ENCODE data around the gene ZIC2.

ZIC2 gene

DNA sequence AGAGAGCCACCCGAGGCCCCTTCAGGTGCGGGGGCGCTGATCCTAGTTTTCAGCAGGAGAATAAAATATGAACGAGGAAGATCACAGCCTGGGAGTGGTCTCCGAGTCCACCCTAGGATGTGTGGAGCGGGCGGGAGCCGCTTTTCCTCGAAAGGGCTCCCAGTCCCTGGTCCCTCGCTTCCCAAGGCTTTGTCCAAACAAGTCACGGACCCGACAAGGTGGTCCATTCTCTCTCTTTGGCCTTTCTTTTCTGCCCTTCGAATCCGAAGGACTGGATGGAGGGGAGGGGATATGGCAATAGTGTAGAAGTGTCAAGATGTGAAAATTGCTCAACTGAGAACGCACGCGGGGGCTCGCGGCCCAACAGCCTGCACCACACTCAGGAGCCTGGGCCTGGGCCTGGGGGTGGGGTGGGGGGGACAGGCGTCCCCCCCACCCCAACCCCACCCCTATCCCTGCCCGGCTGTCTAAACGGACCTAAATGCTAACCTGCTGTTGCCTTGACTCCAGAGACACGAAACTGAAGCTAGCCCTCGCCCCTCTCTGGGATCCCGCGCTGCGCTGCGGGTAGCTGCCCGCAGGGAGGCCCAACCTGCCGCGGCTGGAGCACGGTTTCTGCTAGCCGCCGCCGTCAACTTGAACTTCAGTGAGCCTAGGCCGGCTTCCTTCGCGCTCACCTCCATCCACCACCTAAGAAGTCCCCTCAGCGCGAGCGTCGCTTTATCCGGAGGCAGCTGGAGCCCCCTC, 7.1 kb downstream of the ZIC2 start:
- DNase-seq = no peak

DNA sequence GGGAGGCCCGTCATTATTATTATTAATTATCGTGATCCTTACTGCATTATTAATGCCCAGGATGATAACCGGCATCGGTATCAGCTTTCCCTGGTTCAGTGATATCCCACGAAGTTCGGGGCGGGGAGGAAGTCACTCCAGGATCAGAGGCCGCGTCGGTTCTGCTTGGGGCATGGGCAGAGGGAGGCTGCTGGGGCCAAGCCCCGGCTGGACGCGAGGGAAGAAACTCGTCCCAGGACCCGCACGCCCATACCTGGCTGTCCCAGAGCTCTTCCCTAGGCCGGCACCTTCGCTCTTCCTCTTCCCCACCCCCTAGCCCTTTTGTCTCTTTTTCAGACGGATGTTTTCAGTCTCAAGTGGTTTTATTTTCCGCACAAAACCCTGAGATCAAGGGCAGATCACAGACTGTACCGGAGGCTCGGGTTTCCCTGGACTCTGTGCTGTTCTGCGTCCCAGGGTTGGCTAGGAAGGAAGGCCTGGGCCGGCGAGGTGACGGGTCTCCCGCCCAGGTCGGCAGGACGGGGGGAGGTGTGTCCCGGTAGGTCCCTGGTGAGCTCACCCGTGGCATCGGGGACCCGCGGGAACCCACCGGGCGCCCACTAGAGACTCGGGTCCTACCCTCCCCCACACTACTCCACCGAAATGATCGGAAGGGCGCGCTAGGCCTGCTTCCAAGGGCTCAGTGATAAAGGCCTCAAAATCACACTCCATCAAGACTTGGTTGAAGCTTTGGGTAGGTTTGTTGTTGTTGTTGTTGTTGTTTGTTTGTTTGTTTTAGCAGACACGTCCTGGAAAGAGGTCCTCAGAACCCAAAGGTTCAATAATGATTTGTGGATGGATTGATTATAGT, 7.9 kb downstream of the ZIC2 start:
- no peak for DNase-seq

DNA sequence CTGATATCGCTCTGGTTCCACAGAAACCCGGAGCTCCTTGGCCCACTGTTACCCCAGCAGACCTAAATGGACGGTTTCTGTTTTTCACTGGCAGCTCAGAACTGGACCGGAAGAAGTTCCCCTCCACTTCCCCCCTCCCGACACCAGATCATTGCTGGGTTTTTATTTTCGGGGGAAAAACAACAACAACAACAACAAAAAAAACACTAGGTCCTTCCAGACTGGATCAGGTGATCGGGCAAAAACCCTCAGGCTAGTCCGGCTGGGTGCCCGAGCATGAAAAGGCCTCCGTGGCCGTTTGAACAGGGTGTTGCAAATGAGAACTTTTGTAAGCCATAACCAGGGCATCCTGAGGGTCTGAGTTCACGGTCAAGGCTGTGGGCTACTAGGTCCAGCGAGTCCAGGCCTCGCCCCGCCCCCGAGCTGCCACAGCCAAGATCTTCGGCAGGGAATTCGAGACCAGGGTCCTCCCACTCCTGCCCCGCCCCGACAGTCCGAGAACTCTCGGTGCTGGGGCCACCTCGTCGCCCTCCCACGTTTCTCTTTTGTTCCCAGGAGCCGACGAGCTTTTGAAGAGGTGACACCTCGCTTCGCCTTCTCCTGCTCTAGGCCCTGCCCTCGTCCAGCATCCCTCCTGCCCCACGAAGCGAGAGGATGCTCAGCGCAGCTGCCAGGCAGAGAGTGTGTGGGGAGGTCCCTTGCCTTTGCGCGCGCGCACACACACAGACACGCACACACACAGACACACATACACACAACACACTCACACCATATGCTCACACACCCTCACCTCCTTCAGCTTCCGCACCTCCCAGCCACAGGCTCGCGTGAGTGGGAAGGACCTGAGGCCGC, 8.8 kb downstream of the ZIC2 start:
- no peak for DNase-seq

DNA sequence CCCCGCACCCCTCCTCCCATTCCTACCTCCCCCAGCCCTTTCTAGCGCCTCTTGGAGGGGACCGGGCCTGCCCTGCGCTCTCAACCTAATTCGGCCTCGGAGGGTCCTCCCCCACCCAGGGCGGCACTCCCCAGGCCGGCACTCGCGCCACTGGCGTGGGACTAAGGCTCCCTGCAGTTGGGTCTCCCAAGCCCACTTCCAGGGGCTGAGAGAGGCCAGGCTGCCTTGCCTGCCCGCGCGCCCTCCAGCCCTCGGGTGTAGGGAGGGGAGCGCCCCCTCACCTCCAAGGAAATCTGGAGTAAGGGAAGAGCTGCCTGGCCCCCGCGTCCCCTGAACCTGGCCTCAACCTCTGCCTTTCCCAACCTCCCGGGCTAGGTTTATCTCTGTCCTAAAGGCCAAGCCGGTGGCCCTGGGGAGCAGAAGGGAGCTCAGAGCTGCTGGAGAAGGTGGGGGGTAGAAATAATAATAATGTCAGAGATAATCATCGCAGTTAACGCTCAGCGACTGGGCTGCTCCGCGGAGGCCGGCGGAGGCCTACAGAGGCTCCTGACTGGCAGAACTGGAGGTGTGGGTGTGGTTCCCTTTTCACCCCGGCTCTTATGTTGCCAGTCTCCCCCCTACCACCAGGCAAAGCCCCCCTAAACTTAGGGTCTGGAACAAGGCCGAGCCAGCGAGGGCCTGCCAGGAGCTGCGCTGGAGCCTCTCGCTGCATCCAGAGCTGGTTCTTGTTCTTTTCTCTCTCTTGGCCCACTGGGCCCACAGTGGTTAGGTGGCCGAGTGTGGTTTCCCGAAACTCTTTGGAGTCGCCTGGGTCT, 9.6 kb downstream of the ZIC2 start:
- no peak for DNase-seq

- no peak for DNase-seq
Observed at GRCh38 chr13:99991828-99992775, 10.5 kb downstream of the ZIC2 start.

- DNase-seq = no peak
Observed at GRCh38 chr13:99992949-99993351, 11.4 kb downstream of the ZIC2 start.

DNA sequence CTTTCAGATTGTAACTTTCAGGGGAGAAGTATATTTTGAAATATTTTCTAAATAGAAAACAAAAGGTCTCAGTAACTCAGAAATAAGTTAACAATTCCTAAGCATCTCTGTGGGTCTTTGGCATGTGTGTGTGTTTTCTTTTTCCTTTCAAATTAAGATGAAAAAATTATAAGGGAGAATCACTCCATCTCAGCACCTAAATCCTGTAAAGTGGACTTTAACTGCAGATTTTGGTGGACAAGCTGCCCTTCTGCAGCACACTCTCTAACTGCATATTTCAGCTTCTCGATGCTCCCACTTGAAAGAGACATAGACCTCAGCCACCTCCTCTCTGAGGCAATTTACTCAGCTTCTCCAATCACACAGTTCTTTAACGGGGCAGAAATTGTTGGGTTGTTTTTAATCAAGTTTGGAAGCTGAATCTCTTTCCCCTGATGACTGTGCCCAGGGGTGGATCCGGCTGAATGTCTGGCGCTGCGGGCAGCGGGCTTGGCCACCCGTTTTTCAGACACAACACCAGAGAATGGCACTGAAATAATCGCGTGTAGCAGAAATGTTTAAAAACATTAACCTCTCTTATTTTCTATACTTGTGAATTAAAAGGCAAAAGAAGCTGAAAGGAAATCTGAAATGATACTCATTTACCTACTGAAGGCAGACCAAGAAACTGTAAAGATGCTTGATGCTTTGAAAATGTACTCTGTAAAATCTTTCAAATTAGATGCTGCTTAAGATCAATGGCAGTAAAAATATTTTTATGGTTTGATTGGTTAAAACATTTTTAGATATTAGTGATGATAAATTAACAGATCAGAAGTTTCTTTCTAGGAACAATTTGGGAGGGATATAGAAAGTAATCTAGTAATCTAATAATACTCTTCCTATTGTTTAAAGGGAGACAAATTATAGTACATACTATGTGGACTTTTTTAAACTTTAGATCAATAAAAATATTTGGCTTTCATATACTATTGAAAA, 12.4 kb downstream of the ZIC2 start:
- no peak for DNase-seq

- DNase-seq = no peak
Observed at GRCh38 chr13:99994638-99995020, 13.0 kb downstream of the ZIC2 start.

DNA sequence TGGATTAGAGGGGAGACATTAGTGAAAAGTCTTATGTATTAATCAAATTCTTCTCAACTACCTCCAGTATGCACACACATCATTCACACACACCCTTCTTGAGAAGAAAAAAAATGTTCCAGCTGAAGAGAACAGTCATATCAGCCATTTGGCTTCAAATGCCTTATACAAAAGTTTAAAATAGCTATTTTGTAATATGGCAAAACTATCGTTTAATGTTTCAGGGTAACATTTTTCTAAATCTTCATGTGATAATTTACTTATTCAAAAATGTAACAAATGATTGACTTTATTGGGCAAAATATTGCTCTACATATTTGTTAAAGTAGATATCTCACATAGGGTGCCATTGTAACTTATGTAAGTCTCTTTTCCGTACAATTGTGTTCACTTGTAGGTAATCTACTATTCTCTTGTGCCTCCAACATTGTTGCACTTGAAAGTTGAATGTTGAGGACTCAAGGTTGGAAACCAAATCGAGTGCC, 13.6 kb downstream of the ZIC2 start:
- no peak for DNase-seq

GRCh38 chr13:99995589-99996380, 14.2 kb downstream of the ZIC2 start:
- DNase-seq = no peak

- no peak for DNase-seq
Observed at GRCh38 chr13:99996381-99996973, 14.9 kb downstream of the ZIC2 start.

GRCh38 chr13:99997702-99998214, 16.2 kb downstream of the ZIC2 start:
- no peak for DNase-seq

DNA sequence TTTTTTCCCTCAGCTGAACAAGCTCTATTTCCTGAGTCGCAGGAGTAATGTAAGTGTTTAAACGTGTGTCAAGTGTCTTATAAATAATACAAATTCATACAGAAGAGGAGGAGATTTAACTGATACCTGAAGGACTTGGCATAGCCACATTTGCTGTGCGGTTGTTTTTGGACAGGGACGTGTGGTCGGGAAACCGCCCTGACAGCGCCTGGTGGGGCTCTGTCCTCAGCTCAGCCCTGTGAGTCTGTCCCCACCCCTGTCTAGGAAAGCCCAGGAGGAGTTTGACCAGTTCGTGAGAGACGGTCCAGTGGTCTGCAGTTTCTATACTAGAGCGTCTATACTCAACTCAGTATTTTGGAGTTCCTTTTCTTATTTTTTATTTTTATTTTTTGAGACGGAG, 16.7 kb downstream of the ZIC2 start:
- no peak for DNase-seq

DNA sequence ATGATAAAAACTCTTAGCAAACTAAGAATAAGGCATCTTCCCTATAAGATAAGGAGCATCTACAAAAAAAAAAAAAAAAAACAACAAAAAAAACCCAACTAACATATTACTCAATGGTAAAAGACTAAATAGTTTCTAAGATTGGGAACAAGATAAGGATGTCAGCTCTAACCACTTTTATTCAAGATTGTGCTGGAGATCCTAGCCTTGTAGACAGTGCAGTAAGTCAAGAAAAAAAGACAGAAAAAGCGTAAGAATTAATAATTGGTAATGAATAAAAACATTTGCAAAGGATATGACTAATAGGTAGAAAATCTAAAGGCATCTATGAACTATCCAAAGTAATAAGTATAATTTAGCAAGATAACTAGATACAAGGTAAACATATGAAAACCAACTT, 33.0 kb downstream of the ZIC2 start:
- no peak for DNase-seq

DNA sequence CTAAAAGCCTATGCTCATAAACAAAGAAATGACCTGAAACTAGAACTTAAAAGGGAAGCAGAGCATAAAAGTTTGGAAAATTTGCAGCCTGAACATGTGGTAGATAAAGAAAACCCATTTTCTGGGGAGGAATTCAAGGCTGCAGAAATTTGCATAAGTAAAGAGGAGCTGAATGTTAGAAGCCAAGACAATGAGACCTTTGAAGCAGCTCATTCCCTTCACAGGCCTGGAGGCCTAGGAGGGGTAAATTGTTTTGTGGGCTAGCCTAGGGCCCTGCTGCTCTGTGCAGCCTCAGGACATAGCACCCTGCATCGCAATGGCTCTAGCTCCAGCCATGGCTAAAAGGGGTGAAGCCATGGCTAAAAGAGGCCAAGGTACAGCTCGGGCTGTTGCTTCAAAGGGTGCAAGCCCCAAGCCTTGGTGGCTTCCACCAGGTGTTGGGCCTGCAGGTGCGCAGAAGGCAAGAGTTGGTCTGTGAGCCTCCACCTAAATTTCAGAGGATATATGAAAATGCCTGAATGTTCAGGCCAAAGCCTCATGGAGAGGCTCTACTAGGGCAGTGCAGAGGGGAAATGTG, 38.3 kb downstream of the ZIC2 start:
- DNase-seq = no peak

DNA sequence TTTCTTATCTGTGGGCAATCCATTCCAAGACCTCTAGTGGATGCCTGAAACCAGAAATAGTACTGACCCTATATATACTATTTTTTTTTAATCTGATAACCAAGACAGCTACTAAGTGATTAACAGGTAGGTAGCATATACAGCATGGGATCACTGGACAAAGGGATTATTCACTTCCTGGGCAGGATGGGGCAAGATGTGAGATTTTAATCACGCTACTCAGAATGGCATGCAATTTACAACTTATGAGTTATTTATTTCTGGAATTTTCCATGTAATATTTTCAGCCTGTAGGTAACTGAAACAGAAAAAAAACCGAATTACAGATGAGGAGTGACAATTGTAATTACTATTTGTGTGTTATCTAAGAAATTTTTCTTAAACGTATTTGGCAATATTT, 41.2 kb downstream of the ZIC2 start:
- no peak for DNase-seq

GRCh38 chr13:100024023-100024422, 42.4 kb downstream of the ZIC2 start:
- no peak for DNase-seq

DNA sequence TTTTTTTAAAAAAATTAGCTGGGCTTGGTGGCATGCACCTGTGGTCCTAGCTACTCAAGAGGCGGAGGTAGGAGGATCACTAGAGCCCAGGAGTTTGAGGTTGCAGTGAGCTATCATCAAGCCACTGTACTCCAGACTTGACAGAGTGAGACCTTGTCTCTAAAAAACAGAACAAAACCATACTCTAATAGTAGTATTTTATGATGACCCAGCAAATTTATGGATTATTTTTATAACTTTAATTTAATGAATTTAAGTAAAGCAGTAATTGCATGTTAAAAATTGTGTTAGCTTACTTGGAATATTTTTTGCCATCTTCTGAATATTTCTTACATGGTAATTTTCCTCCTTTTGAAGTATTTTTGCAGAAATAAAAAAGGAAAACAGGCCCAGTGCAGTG, 48.3 kb downstream of the ZIC2 start:
- DNase-seq = no peak

Measured in stimulated activated CD4-positive, alpha-beta T cell treated with anti-CD3 and anti-CD28 coated beads, Interleukin-2, amount 100 ng/mL, for 24 hours (primary cell).